K562 (cell line): ENCODE results near the gene SRRD. TPM values are rescaled to one million over a fixed set of nuclear protein-coding genes. Genes with fewer than 3 reads are reported as not detected.

Experiments
- ATAC-seq: fragments of 200-7000 bp; cut with Tn5 transposase; 3 replicates; pipeline ENCODE4 v1.9.1; 2020; ENCODE audit warnings: moderate library complexity
- BruUV-seq: library from RNA; stranded (reverse); fragments of 400-500 nt; replicated peaks from 2 replicates; lab custom pipeline; 2021; lab: Mats Ljungman, UMichigan
- CTCF ChIA-PET: fragments of 300-600 bp; formaldehyde crosslinking; extraction: SDS; loops from one replicate; lab custom pipeline; 2021; ENCODE audit warnings: low intra/inter-chr PET ratio; lab: Yijun Ruan, JAX
- POLR2A ChIA-PET: fragments of 300-600, 350-650 bp; sonication (Branson Sonifier 250); formaldehyde crosslinking; extraction: SDS; loops from one replicate; lab custom pipeline; 2021; ENCODE audit warnings: antibody characterized with exemption, inconsistent platforms; lab: Yijun Ruan, JAX
- DNase-seq, 4 experiments: peaks; one replicate each; pipeline versions ENCODE4 v3.0.0 to v3.0.0-alpha.2; 2011 to 2018; ENCODE audit warnings: low spot score in 3 of 4, mixed read lengths in 3 of 4; ENCODE audit errors: extremely low read depth in 1 of 4
- FAIRE-seq: peaks from 2 replicates; lab custom pipeline; 2011; peaks lifted over from hg19 to GRCh38; lab: Jason Lieb, UNC
- H2AFZ ChIP-seq: 2 replicates; pipeline ENCODE4 v1.6.0; 2011; ENCODE audit warnings: low read depth, low read length, control low read depth, inconsistent platforms
- H3K27ac ChIP-seq: fragments of 200-600 bp; 3 replicates; pipeline ENCODE4 v1.8.0; 2011; ENCODE audit warnings: low read depth, mild to moderate bottlenecking, control low read depth, inconsistent platforms, low read length, moderate library complexity, mixed read lengths; ENCODE audit errors: extremely low read depth
- H3K27me3 ChIP-seq, 2 experiments: fragments of 300-600 bp in 1 of 2; 2 replicates in 1 of 2; 3 replicates in 1 of 2; pipeline versions ENCODE4 v1.6.0 to v1.8.0; 2011; ENCODE audit warnings: inconsistent platforms in 2 of 2, low read length in 2 of 2, mild to moderate bottlenecking in 1 of 2, mixed read lengths in 1 of 2, moderate library complexity in 1 of 2; ENCODE audit not compliant: control insufficient read depth in 2 of 2, insufficient read depth in 2 of 2
- H3K36me3 ChIP-seq: fragments of 300-600 bp; 3 replicates; pipeline ENCODE4 v1.8.0; 2011; ENCODE audit warnings: mild to moderate bottlenecking, low read length, inconsistent platforms; ENCODE audit not compliant: control insufficient read depth, insufficient read depth
- H3K4me1 ChIP-seq, 2 experiments: fragments of 200-600 bp in 1 of 2; replicated peaks in 1 of 2; 2 replicates in 1 of 2; 3 replicates in 1 of 2; pipeline versions ENCODE4 v1.5.1 to v1.8.0; 2011; ENCODE audit warnings: inconsistent platforms in 2 of 2, low read length in 2 of 2, mild to moderate bottlenecking in 1 of 2, mixed read lengths in 1 of 2, moderate library complexity in 1 of 2; ENCODE audit not compliant: control insufficient read depth in 2 of 2, insufficient read depth in 2 of 2
- H3K4me2 ChIP-seq: 2 replicates; pipeline ENCODE4 v1.6.1; 2011; ENCODE audit warnings: low read length, control low read depth, inconsistent platforms, mixed read lengths; ENCODE audit not compliant: insufficient read depth
- H3K4me3 ChIP-seq: fragments of 200-600 bp; sonication (generic), shearing (Covaris generic); 2 replicates; pipeline ENCODE4 v1.5.1; 2016; ENCODE audit warnings: control low read depth, inconsistent platforms
- H3K79me2 ChIP-seq: fragments of 200-600 bp; 3 replicates; pipeline ENCODE4 v1.8.0; 2011; ENCODE audit warnings: low read length, inconsistent platforms; ENCODE audit not compliant: control insufficient read depth, insufficient read depth
- H3K9ac ChIP-seq, 2 experiments: 2 replicates each; pipeline versions ENCODE4 v1.6.0 to v1.6.1; 2011; ENCODE audit warnings: low read depth in 2 of 2, low read length in 2 of 2, control low read depth in 1 of 2, inconsistent platforms in 1 of 2, mild to moderate bottlenecking in 1 of 2, mixed read lengths in 1 of 2; ENCODE audit not compliant: insufficient read depth in 1 of 2
- H3K9me1 ChIP-seq: one replicate; pipeline ENCODE4 v1.6.0; 2011; ENCODE audit warnings: inconsistent platforms, mild to moderate bottlenecking, low read length, moderate library complexity; ENCODE audit not compliant: control insufficient read depth, insufficient read depth
- H3K9me3 ChIP-seq: replicated peaks from 2 replicates; pipeline ENCODE4 v1.5.1; 2011; ENCODE audit warnings: low read depth, low read length, inconsistent platforms; ENCODE audit not compliant: control insufficient read depth, insufficient read depth
- H4K20me1 ChIP-seq: replicated peaks from 2 replicates; pipeline ENCODE4 v1.6.1; 2011; ENCODE audit warnings: low read length, inconsistent platforms, mixed read lengths; ENCODE audit not compliant: control insufficient read depth, insufficient read depth
- ADNP ChIP-seq: fragments of 200-800 bp; sonication (Bioruptor generic); IDR thresholded peaks from 2 replicates; pipeline ENCODE4 v1.6.1; 2016; ENCODE audit warnings: missing genetic modification characterization, missing compliant biosample characterization
- HMG20A ChIP-seq: fragments of 450-650 bp; formaldehyde crosslinking; conservative IDR thresholded peaks from 2 replicates; pipeline ENCODE4 v1.4.0; 2020; ENCODE audit warnings: mild to moderate bottlenecking, mixed read lengths
- ILF3 ChIP-seq: fragments of 450-650 bp; IDR thresholded peaks from 2 replicates; pipeline ENCODE4 v1.6.1; 2018; ENCODE audit warnings: antibody characterized with exemption, mild to moderate bottlenecking, moderate library complexity, borderline replicate concordance
- KDM5B ChIP-seq: fragments of 200-600 bp; sonication (generic); IDR thresholded peaks from 2 replicates; pipeline ENCODE4 v1.6.1; 2012; ENCODE audit warnings: low read depth, mild to moderate bottlenecking, moderate library complexity, low read length, control low read depth, inconsistent platforms; ENCODE audit not compliant: insufficient replicate concordance
- MAFG ChIP-seq: fragments of 450-650 bp; conservative IDR thresholded peaks from 2 replicates; pipeline ENCODE4 v1.6.1; 2016; ENCODE audit warnings: missing genetic modification characterization, missing compliant biosample characterization
- NR2C1 ChIP-seq, 2 experiments: fragments of 450-650 bp; IDR thresholded peaks; 2 replicates each; pipeline ENCODE4 v1.6.1; 2017; ENCODE audit warnings: mild to moderate bottlenecking in 2 of 2, antibody characterized with exemption in 1 of 2, inconsistent platforms in 1 of 2, missing compliant biosample characterization in 1 of 2, missing genetic modification characterization in 1 of 2
- RUNX1 ChIP-seq: sonication (generic); IDR thresholded peaks from 2 replicates; pipeline ENCODE4 v1.6.1; 2016; ENCODE audit warnings: antibody characterized with exemption, low read depth
- ZNF431 ChIP-seq: sonication (generic); formaldehyde crosslinking; IDR thresholded peaks from 2 replicates; pipeline ENCODE4 v1.8.0; 2022; ENCODE audit warnings: mild to moderate bottlenecking, missing genetic modification reagents
- WGBS: fragments of 100-300 bp; shearing (Covaris generic); methylation state at CpG from one replicate; pipeline ENCODE4 v1.1.6; 2016; ENCODE audit warnings: low coverage, mixed read lengths; ENCODE audit not compliant: insufficient coverage; ENCODE audit errors: missing lambda C conversion rate; 5-methylcytosine and 5-hydroxymethylcytosine counted together
- in situ Hi-C: fragments of 300-500 bp; cut with MboI; formaldehyde crosslinking; loops from 4 replicates; pipeline ENCODE4 v1.15.0; 2018; ENCODE audit warnings: inconsistent platforms, mixed read lengths
- intact Hi-C: fragments of 100-400 bp; cut with micrococcal nuclease; formaldehyde crosslinking; loops from 2 replicates; pipeline ENCODE4 v1.14.2; 2022
- polyA plus RNA-seq, 8 experiments: library from polyadenylated mRNA; depleted of rRNA in 4 of 8; stranded (reverse) in 5 of 8; unstranded in 3 of 8; fragments of >200 nt; fragmentation: Nextera tagmentation in 2 of 8; fragmentation: Illumina TruSeq in 1 of 8; extraction: Ambion mirVana in 2 of 8; extraction: Trizol in 1 of 8; gene quantifications; 2 replicates each; pipeline versions ENCODE4 v1.2.1 to v1.2.3, GENCODE V29; 2011 to 2014; ENCODE audit warnings: inconsistent platforms in 1 of 8, missing spikeins in 1 of 8
- total RNA-seq, 7 experiments: library from RNA; depleted of rRNA in 6 of 7; stranded (reverse); fragments of >200 nt in 6 of 7; fragmentation: Illumina TruSeq in 2 of 7; extraction: Trizol in 2 of 7; gene quantifications; 2 replicates each; pipeline versions ENCODE4 v1.2.1 to v1.2.3, GENCODE V29; 2011 to 2021; ENCODE audit warnings: low replicate concordance in 1 of 7
- TF ChIP-seq, protein P1 (sequence below): fragments of 250-450 bp; sonication (Bioruptor Pico); IDR thresholded peaks from 2 replicates; pipeline ENCODE4 v1.8.0; 2022; ENCODE audit warnings: moderate library complexity, mild to moderate bottlenecking, inconsistent platforms
- TF ChIP-seq, protein P2 (sequence below): sonication (generic); formaldehyde crosslinking; IDR thresholded peaks from 2 replicates; pipeline ENCODE4 v1.8.0; 2022; ENCODE audit warnings: mild to moderate bottlenecking, missing genetic modification reagents

SRRD gene
- total and polyA plus RNA-seq, 9 of the 15 experiments (the other 6 are each of a cell fraction or from before 2014, with no cell fraction given) = 4.9 to 59.4 (median 34.4) TPM

DNA sequence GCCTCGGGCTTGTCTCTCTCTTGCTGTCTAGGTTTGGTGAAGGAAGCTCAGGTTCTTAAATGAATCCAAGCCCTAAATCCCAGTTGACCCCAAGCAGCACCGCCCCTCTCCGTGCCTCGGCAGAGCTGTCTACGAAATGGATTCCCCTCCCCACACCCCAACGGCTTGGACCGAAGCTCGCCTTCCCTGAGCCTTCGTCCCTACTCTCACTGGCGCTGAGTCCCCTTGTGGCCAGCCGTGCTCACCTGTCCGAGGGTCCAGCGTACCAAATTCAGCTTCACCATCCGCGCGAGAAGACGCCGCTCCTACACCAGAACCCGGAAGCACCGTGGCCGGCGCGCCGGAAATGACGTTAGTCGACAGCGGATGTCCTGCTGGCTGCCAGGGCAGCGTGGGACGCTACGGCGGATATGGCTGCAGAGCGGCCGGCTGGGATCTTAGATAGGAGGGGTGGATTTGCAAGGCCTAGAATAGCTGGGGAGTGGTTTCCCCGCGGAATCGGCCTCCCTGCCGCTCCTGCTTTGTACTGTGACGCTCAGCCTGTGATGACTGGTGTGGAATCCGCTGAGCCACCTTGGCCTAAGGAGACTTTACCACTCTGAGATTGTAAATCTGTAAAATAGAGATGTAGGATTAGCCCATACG, 28.6 kb downstream of the SRRD start, which contains the start of gene TFIP11:
Gene TFIP11 (minus strand): TSS at position 325 of the 645 bp plus-strand sequence. CDS start 2,201 bp downstream, outside the sequence.
- CTCF ChIA-PET = interaction anchor here (0.6 kb wide), 1 partner anchor 148 kb away, joined by 6 read pairs; no protein-coding TSS in a partner anchor
- Histone ChIP-seq H3K27me3 (no peaks in the 10 kb centered on the region), H3K27ac (peak within 1 kb of the TSS; percentile 72), H2AFZ (peak within 1 kb of the TSS; percentile 89), H3K4me3 (peak within 1 kb of the TSS; percentile 84), H3K79me2 (peaks cover 36% of the 10 kb centered on the region), H4K20me1 (no peaks in the 10 kb centered on the region), H3K4me1 (peaks cover 0 to 3% of the 10 kb centered on the region in 2 experiments; a peak in 2 of 5 replicates), H3K9me1 (no peaks in the 10 kb centered on the region), H3K4me2 (peak within 1 kb of the TSS; percentile 96), H3K9me3 (no peaks in the 10 kb centered on the region), H3K36me3 (peaks cover 37% of the 10 kb centered on the region; the same call in 2 of the 3 replicates), H3K9ac (peak within 1 kb of the TSS; percentile 85 to 92)
- ATAC-seq (peak; percentile 97), FAIRE-seq (peak; percentile 99), DNase-seq (peak; percentile 83 to 94 (median 88))
- in situ Hi-C loops (no loop called here), intact Hi-C loops (no loop called here)
- POLR2A ChIA-PET = interaction anchor here (0.5 to 1.7 kb wide), 13 partner anchors 8 to 160 kb away, joined by 3 to 7 read pairs (median 4); partner anchors contain the start of genes HPS4 and SRRD
- BruUV-seq = no TSS peak
- 0% methylated on average over 40 of the region's 40 CpGs for WGBS
- TF ChIP-seq ILF3 = no peak
- no peak for TF ChIP-seq ADNP (tag)
- TF ChIP-seq, protein P1, sequence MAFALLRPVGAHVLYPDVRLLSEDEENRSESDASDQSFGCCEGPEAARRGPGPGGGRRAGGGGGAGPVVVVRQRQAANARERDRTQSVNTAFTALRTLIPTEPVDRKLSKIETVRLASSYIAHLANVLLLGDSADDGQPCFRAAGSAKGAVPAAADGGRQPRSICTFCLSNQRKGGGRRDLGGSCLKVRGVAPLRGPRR (CRISPR knock-in tag) = no peak
- TF ChIP-seq HMG20A (CRISPR knock-in tag) = no peak
- TF ChIP-seq KDM5B = peak; percentile 80
- TF ChIP-seq ZNF431 (CRISPR knock-in tag) = no peak
- no peak for TF ChIP-seq MAFG
- TF ChIP-seq, protein P2, sequence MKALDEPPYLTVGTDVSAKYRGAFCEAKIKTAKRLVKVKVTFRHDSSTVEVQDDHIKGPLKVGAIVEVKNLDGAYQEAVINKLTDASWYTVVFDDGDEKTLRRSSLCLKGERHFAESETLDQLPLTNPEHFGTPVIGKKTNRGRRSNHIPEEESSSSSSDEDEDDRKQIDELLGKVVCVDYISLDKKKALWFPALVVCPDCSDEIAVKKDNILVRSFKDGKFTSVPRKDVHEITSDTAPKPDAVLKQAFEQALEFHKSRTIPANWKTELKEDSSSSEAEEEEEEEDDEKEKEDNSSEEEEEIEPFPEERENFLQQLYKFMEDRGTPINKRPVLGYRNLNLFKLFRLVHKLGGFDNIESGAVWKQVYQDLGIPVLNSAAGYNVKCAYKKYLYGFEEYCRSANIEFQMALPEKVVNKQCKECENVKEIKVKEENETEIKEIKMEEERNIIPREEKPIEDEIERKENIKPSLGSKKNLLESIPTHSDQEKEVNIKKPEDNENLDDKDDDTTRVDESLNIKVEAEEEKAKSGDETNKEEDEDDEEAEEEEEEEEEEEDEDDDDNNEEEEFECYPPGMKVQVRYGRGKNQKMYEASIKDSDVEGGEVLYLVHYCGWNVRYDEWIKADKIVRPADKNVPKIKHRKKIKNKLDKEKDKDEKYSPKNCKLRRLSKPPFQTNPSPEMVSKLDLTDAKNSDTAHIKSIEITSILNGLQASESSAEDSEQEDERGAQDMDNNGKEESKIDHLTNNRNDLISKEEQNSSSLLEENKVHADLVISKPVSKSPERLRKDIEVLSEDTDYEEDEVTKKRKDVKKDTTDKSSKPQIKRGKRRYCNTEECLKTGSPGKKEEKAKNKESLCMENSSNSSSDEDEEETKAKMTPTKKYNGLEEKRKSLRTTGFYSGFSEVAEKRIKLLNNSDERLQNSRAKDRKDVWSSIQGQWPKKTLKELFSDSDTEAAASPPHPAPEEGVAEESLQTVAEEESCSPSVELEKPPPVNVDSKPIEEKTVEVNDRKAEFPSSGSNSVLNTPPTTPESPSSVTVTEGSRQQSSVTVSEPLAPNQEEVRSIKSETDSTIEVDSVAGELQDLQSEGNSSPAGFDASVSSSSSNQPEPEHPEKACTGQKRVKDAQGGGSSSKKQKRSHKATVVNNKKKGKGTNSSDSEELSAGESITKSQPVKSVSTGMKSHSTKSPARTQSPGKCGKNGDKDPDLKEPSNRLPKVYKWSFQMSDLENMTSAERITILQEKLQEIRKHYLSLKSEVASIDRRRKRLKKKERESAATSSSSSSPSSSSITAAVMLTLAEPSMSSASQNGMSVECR (CRISPR knock-in tag) = no peak; the same call in none of the 2 replicates
- TF ChIP-seq RUNX1 = no peak
- no peak for TF ChIP-seq NR2C1 (IDR thresholded peaks at IDR 0.05)
- TF ChIP-seq NR2C1 (tag; IDR thresholded peaks at IDR 0.05) = no peak; the same call in 1 of the 2 replicates
